ENCODE results near the gene PMEPA1.

Gene PMEPA1

DNA sequence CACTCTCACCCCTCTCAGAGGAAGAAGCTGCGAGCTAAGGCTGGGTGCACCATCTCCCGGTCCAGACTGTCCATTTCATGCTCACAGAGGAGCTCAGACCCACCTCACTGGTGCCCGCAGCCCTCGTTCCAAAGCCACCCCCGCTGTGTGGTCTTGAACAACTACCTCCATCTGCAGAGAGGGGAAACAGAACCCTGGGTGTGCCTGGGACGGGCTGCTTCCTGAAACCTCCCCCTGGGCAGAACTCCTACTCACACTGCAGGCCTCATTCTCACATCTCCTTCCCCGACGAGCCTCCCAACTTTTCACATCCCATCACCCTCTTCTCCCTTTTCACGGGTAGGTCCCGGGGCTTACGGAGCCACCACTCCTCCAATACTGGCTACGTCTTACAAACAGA lies 18.1 kb downstream of the PMEPA1 start:
- no peak for DNase-seq

DNA sequence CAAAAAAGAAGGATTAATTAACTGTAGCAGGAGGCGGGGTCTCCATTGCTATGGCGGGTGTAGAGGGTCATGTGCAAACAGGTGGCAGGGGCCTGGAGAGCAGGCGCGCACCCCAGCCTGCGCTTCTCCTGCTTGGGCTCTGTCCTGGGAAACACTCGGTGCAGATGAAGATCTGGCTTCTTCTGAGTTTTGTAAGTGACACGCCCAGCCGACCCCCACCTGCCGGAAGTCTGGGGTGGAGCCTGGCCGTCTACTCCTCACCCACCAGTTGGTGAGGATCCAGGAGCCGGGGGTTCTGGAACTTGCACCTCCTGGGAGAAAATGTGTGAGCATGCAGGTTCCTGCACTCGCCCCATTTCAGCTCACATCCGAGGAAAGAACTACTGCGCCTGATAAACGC lies 19.3 kb downstream of the PMEPA1 start:
- no peak for DNase-seq

DNA sequence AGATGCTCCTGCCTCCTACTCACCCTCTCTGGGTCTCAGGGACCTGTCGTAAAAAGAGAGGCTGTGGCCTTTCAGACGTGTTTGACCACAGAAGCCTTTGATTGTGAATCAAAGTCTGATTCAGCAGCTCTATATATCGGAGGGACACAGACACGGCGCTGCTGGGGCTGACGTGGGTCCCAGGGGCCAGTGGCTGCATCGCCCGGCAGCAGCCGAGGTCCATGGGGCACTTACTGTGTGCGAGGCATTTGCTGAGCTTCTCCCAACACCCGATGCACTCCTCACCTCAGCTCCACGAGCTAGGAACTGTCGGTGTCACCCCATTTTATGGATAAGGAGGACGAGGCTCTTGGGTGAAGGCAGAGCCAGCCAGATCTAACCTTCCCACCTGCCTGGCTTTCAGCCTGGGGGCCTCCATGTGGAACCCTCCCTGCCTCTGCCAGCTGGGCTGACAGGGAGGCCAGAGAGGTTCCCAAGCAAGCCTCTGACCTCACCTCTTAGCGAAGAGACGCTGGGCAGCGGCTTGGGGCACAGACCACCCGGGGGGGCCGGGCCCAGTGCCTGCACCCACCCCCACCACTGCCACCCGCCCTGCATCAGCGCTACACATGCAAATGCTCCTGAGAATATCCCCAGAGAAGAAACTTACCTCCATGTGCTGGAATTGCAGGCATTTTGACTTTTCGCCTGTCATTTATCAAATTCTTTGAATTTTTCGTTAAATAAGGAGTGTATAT lies 19.9 kb downstream of the PMEPA1 start:
- DNase-seq, result no peak

GRCh38 chr20:57688864-57689263 lies 21.0 kb downstream of the PMEPA1 start:
- DNase-seq, result no peak

- DNase-seq, result no peak
Measured at GRCh38 chr20:57688295-57688694, 21.5 kb downstream of the PMEPA1 start.

DNA sequence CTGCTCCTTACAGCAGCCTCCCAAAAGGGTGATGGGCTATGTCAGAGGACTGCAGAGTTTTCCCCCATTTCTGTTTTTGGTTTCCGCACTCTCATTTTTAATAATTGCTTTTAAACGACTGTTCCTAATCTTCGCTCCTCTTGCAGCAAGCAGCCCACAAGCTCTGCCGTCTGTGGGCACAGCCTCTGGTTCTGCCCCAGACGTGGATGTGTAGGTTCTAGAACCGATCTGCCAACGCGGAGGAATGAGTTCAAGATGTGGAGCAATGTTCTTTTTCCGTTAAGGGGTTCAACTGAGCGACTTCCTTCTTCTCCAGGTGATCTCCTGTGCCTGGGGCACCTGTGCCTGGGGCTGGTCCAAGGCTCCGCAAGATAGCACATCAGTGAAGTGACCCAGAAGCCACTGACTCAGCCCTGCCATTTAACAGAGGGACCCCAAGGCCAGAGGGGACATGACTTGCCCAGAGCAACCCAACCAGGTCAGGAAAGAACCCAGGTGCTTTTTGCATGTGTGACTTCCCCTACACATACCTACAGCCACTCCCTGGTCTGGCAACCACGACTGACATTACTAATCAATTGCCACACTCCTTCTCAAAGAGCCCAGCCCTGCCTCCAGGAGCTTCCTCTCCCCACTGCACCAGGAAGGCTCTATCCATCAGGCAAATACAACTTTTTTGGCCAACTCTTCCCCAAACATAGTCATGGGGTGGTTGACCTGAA lies 22.7 kb downstream of the PMEPA1 start:
- no peak for DNase-seq

DNA sequence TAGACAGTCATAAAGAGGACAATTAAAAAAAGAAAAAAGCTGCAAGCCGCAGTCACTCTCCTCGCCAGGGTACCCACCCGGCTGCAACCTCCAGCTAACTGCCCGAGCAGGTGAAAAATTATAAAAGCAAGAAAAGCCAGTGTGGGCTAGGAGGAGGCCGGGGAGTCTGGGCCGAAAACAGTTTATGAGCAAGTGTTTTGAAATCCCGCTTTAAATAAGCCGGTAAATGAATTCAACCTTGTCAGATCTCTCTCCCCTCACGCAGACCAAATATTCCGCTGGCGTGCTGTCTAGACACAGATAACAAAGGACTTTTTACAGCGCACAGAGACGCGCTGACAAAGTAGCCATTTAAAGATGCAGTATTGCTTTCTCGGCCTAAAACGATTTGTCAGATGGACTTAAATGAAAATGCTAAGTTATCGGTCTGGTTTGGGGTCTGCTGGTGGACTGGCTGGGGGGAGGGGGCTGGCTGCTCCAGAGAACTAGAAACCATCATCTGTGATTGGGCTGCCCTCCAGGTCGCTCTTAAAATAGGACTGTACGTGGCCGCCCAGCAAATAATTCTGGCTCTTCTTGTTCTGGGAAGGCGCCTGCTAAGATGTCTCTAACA lies 24.6 kb downstream of the PMEPA1 start:
- DNase-seq, result no peak

DNA sequence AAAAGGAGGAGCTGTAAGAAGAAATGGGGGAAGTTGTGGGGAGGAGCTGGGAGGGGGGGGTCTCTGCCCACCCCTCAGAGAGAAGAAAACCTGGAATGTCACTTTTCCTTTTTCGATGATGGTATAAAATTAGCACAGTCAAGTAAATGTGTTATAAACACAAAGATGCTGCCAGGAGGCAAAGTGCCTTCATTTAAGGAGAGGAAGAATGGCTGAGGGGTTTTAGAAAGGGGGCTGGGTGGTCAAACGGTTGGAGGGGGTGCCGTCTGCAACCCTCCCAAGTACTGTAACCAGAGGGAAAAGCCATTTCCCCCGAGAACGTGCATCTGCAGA lies 25.0 kb downstream of the PMEPA1 start:
- DNase-seq, result no peak

DNA sequence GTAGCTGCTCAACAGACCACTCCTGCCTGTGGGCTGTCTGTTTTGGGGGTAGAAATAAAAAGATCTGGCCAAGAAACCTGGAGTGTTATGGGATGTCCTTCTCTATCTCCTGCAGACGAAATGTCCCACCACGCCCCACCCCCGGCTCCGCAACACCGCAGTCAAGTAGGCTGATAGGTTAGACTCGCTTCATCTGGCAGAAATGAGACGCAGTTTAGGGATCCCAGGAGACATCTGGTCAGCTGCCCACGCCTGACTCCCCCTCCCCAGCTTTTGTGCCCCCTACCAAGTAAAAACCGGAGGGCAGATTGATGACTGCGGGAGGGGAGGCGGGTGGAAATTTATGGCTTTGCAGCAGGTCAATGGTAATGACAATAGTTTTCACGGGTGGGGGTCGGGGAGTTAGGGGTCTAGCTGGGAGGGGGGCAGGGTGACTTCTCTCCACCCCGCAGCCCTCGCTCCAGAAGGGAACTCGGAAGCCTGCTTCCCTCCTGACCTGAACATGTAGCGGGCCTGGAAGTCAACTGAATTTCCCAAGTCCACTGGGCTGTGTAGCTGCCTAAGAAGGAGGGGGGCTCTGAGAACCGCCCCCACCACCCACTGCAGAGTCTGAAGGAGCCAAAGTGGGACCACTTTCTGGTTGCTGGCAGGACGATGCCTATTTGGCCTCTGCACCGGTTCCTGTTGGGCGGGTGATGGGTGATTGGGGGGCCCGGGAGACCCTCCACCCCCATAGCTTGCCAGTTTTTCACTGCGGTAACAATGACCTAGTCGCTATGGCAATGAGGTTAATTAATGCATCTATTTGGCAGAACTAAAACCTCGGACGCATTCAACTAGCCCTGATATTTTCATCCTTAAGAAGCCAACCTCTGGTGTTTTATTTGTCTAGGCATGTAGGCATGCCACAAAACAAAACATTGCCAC lies 25.7 kb downstream of the PMEPA1 start:
- DNase-seq, result no peak

- no peak for DNase-seq
Measured at GRCh38 chr20:57683287-57683686, 26.5 kb downstream of the PMEPA1 start.

DNA sequence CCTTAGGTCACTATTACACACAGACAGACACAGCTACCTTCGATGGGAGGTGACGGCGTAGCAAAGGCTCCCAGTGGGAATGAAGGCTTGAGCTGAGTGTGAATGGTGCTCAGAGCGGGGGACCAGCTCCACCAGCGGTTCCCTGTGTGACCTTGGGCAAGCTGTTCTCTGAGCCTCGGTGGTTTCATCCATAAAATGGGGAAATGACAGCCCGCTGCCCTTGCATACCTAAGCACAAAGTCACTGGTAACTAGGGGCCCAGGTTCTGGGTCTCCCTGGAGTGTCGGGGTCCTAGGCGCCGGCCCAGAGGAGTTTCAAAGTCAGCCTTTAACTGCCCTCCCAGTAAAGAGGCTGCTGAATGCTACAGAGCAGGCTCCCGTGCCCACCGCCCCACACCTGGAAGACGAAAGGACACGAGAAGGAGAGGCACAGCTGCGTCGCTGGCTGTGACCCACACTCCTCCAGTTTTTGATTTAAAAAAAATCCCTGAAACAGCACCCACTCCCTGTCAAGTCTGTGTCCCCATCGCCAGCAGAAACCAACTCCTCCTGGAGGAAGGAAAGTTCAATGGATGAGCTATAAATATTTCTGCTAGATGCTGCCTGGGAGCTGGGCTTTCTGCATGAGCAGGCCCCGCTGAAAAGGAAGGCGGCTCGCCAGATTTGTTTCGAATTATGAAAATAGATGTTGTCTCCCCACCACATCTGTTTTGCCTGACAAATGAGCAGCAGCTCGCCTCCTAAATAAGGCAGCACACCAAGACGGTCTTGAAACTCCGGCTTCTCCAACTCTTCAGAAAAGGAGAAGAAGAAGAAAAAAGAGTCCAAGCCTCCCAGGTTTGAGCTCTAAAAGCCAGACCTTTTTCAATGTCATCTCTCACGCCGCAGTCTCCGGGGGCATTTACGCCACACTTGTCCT lies 27.4 kb downstream of the PMEPA1 start:
- no peak for DNase-seq

DNA sequence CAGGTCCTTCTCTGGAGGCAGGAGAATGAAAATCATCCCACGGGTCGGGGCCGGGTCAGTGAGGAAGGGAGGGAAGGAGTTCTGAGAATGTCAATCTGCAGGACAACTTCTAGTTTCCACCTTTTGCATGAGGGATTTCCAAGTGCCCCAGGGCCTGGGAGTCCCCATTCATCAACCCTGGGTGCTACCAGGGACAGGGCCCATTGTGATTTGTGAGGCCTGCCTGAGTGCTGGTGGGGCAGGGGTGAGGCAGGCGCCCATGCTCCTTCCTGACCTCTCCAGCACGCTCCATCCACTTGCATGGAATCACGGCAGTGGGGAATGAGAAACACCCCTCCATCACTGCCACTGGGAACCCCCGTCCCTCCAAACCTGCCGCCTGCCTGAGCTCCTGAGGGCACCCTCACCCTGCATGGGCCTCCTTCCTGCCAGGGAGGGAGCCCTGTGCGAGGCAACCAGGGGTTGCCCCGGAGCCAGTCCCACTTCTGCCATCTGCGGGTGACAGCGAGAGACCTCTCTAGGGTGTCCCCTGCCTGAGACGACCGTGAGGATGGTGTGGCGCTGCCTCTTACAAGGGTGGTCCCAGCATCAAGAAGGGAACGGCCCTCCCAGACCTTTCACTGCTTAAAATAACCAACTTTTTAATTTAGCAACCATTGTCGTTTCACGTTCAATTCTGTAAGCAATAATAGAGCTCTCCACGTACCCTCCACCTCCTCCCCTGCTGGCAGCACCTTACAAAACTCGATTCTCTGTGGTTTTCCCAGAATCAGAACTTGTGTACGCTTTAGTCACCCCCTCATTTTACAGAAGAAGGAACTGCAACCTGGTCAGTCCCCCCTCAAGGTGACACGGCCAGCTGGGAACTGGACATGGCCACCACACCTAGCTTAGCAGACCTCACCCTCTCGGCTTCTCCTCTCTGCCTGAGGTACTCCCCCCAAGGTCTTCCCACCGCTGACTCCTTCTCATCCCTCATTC lies 28.6 kb downstream of the PMEPA1 start:
- DNase-seq, result no peak

GRCh38 chr20:57680131-57680716 lies 29.6 kb downstream of the PMEPA1 start:
- peak in 1 of 2 experiments; percentile 31 for DNase-seq

- DNase-seq, result no peak
Measured at GRCh38 chr20:57679113-57679512, 30.7 kb downstream of the PMEPA1 start.

DNA sequence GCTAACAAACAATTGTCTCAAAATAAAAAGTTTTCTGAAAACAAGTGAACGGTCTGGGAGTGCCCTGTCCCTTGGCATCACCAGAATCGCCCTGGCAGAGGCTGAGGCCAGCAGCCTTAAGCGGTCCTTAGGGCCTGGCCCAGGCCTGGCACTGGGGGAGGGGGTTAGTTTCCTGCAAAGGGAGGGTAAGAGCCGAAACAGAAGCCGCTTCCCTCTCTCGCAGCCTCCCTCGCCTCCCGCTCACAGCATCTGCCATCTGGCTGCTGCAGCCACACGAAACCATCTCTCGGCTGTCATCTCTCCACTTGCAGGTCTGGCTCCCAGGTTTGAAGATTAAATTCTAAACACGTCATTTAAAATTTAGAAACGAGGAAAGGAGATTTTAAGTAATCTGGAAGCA lies 31.5 kb downstream of the PMEPA1 start:
- DNase-seq, result peak; percentile 70 to 88

- no peak for DNase-seq
Measured at GRCh38 chr20:57677584-57677982, 32.2 kb downstream of the PMEPA1 start.

GRCh38 chr20:57676589-57677583 lies 32.9 kb downstream of the PMEPA1 start:
- no peak for DNase-seq

DNA sequence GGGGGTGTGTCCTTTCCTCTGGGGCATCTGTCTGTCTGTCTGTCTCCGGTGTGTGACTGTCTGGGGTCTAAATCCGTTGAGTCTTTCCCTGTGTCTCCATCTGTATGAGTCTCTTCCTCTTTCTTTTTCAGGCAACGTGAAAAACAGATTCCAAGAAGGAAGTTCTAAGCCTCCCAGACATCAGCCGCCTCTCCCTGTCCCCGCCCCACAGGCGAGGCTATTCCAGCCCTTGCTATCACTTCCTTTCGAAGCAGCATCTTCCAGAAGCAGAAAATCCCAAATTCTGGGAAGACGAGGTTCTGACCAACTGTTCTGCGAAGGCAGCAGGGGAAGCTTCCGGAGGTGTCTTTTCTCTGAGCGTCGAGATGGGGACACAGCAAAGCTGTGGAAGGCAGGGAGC lies 34.0 kb downstream of the PMEPA1 start:
- no peak for DNase-seq

DNA sequence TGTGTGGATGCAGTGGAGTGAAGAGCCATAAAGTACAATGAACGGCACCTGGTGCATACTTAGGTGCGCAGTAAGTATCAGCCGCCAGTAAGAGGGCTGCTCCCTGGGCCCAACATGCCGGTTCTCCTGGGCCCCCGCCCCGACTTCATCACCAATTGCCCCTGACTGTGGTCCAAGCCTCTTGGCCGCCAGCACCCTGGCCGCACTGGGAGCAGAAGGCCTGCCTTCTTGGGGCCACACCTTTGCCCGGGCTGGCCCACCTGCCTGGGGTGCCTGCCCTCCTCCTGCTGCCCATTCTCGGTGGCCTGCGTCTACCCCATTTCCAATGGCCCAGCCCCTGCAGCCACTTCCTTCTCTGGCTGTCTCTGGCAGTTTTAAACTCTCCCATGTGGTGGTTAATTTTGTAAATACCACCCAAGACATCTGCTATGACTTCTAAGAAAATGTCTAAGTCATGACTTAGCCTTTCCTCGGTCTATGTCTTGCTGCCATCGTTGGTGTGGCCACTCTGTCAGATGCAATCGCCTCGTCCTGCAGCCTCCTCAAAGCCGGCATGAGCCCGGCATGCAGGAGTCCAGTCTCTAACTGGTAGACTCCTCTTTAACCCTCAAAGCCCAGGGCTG lies 36.8 kb downstream of the PMEPA1 start:
- DNase-seq, result no peak
